GM23338 (cell line): Measurements from ENCODE around the gene NWD2.
"Not testable (repeated sequence)": the region's sequence is repeated elsewhere in the genome, so short reads cannot be mapped to it uniquely, and the experiment has no call there.

Experiments
- CREB1 ChIP-seq: fragments of 250-450 bp; sonication (Bioruptor Pico); IDR thresholded peaks from 2 replicates; pipeline ENCODE4 v1.5.0; 2020; ENCODE audit warnings: low read depth, mild to moderate bottlenecking, moderate library complexity
- CTCF ChIP-seq, 2 experiments: fragments of 200-600 bp in 1 of 2; sonication (generic) in 1 of 2; conservative IDR thresholded peaks; 2 replicates each; pipeline versions ENCODE4 v1.5.1 to v1.6.1; 2016 to 2017; ENCODE audit warnings: antibody characterized with exemption in 2 of 2, low read depth in 2 of 2, mild to moderate bottlenecking in 2 of 2, moderate library complexity in 1 of 2
- EZH2 ChIP-seq: fragments of 200-600 bp; sonication (generic); IDR thresholded peaks from one replicate; pipeline ENCODE4 v1.8.0; 2017; ENCODE audit warnings: antibody characterized with exemption, mild to moderate bottlenecking, low read depth; ENCODE audit not compliant: unreplicated experiment
- EZH2phosphoT487 ChIP-seq: fragments of 200-600 bp; sonication (generic); IDR thresholded peaks from one replicate; pipeline ENCODE4 v1.8.1; 2018; ENCODE audit warnings: antibody characterized with exemption; ENCODE audit not compliant: unreplicated experiment
- JUNB ChIP-seq: IDR thresholded peaks from one replicate; pipeline ENCODE4 v1.6.1; 2016; ENCODE audit warnings: antibody characterized with exemption; ENCODE audit not compliant: unreplicated experiment
- POLR2AphosphoS5 ChIP-seq: IDR thresholded peaks from 2 replicates; pipeline ENCODE4 v1.6.1; 2016; ENCODE audit warnings: antibody characterized with exemption, low read depth
- TF ChIP-seq, protein P1 (sequence below): fragments of 250-450 bp; sonication (Bioruptor Pico); IDR thresholded peaks from 2 replicates; pipeline ENCODE4 v1.5.0; 2020; ENCODE audit warnings: mild to moderate bottlenecking, moderate library complexity
- TF ChIP-seq, protein P2 (sequence below): IDR thresholded peaks from one replicate; pipeline ENCODE4 v1.6.1; 2018; ENCODE audit warnings: antibody characterized with exemption; ENCODE audit not compliant: unreplicated experiment

DNA sequence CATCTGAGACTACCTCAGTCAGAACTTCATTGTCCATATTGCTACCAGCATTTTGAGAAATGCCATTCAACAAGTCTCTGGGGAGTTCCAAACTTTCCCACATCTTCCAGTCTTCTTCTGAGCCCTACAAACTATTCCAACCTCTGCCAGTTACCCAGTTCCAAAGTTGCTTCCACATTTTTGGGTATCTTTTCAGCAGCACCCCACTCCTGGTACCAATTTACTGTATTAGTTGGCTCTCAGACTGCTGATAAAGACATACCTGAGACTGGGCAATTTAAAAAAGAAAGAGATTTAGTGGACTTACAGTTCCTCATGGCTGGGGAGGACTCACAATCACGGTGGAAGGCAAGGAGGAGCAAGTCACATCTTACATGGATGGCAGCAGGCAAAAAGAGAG lies 39.8 kb upstream of the NWD2 start:
- TF ChIP-seq CTCF (conservative IDR thresholded peaks at IDR 0.05; ENCODE audit: low read depth in 2 of 2); EZH2; POLR2AphosphoS5; EZH2phosphoT487; JUNB; CREB1 (CRISPR knock-in tag): not testable (repeated sequence)
- TF ChIP-seq, protein P1, sequence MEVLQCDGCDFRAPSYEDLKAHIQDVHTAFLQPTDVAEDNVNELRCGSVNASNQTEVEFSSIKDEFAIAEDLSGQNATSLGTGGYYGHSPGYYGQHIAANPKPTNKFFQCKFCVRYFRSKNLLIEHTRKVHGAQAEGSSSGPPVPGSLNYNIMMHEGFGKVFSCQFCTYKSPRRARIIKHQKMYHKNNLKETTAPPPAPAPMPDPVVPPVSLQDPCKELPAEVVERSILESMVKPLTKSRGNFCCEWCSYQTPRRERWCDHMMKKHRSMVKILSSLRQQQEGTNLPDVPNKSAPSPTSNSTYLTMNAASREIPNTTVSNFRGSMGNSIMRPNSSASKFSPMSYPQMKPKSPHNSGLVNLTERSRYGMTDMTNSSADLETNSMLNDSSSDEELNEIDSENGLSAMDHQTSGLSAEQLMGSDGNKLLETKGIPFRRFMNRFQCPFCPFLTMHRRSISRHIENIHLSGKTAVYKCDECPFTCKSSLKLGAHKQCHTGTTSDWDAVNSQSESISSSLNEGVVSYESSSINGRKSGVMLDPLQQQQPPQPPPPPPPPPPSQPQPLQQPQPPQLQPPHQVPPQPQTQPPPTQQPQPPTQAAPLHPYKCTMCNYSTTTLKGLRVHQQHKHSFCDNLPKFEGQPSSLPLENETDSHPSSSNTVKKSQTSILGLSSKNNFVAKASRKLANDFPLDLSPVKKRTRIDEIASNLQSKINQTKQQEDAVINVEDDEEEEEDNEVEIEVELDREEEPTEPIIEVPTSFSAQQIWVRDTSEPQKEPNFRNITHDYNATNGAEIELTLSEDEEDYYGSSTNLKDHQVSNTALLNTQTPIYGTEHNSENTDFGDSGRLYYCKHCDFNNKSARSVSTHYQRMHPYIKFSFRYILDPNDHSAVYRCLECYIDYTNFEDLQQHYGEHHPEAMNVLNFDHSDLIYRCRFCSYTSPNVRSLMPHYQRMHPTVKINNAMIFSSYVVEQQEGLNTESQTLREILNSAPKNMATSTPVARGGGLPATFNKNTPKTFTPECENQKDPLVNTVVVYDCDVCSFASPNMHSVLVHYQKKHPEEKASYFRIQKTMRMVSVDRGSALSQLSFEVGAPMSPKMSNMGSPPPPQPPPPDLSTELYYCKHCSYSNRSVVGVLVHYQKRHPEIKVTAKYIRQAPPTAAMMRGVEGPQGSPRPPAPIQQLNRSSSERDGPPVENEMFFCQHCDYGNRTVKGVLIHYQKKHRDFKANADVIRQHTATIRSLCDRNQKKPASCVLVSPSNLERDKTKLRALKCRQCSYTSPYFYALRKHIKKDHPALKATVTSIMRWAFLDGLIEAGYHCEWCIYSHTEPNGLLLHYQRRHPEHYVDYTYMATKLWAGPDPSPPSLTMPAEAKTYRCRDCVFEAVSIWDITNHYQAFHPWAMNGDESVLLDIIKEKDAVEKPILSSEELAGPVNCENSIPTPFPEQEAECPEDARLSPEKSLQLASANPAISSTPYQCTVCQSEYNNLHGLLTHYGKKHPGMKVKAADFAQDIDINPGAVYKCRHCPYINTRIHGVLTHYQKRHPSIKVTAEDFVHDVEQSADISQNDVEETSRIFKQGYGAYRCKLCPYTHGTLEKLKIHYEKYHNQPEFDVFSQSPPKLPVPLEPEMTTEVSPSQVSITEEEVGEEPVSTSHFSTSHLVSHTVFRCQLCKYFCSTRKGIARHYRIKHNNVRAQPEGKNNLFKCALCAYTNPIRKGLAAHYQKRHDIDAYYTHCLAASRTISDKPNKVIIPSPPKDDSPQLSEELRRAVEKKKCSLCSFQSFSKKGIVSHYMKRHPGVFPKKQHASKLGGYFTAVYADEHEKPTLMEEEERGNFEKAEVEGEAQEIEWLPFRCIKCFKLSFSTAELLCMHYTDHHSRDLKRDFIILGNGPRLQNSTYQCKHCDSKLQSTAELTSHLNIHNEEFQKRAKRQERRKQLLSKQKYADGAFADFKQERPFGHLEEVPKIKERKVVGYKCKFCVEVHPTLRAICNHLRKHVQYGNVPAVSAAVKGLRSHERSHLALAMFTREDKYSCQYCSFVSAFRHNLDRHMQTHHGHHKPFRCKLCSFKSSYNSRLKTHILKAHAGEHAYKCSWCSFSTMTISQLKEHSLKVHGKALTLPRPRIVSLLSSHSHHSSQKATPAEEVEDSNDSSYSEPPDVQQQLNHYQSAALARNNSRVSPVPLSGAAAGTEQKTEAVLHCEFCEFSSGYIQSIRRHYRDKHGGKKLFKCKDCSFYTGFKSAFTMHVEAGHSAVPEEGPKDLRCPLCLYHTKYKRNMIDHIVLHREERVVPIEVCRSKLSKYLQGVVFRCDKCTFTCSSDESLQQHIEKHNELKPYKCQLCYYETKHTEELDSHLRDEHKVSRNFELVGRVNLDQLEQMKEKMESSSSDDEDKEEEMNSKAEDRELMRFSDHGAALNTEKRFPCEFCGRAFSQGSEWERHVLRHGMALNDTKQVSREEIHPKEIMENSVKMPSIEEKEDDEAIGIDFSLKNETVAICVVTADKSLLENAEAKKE (CRISPR knock-in tag): not testable (repeated sequence)
- TF ChIP-seq, protein P2, sequence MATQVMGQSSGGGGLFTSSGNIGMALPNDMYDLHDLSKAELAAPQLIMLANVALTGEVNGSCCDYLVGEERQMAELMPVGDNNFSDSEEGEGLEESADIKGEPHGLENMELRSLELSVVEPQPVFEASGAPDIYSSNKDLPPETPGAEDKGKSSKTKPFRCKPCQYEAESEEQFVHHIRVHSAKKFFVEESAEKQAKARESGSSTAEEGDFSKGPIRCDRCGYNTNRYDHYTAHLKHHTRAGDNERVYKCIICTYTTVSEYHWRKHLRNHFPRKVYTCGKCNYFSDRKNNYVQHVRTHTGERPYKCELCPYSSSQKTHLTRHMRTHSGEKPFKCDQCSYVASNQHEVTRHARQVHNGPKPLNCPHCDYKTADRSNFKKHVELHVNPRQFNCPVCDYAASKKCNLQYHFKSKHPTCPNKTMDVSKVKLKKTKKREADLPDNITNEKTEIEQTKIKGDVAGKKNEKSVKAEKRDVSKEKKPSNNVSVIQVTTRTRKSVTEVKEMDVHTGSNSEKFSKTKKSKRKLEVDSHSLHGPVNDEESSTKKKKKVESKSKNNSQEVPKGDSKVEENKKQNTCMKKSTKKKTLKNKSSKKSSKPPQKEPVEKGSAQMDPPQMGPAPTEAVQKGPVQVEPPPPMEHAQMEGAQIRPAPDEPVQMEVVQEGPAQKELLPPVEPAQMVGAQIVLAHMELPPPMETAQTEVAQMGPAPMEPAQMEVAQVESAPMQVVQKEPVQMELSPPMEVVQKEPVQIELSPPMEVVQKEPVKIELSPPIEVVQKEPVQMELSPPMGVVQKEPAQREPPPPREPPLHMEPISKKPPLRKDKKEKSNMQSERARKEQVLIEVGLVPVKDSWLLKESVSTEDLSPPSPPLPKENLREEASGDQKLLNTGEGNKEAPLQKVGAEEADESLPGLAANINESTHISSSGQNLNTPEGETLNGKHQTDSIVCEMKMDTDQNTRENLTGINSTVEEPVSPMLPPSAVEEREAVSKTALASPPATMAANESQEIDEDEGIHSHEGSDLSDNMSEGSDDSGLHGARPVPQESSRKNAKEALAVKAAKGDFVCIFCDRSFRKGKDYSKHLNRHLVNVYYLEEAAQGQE: not testable (repeated sequence)
